Activated CD4-positive, alpha-beta T cell treated with anti-CD3 and anti-CD28 coated beads, Interleukin-2, amount 50 U/mL, for 24 hours (primary cell): ENCODE results near the gene SNTG2.

Experiments used
- DNase-seq, 2 donors: peaks; one replicate each; pipeline ENCODE4 v3.0.0-alpha.2; 2020; ENCODE audit warnings: low read depth in 1 of 2, low spot score in 1 of 2

Gene SNTG2

GRCh38 chr2:1308678-1309077 is 358.0 kb downstream of the SNTG2 start:
- no peak for DNase-seq

- DNase-seq = no peak
These were observed 358.9 kb downstream of the SNTG2 start for GRCh38 chr2:1309507-1309906.

DNA sequence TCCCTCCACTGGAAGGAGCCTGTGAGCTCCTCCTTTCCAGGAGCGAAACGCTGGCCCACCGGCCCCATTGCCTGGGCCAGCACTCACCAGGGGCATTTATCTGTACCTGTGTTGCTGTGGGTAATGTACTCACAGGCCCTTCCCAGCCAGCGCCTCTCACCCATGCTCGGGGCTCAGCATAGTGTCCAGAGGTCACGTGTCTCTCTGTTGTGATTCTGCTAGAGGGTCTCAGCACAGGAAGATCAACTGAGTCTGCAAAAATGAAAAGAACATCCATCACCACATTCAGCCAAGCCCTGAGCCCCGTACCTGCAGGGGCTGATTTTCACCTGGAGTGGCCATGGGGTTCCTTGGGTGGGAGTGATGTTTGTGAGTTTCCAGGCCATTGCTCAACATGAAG is 359.6 kb downstream of the SNTG2 start:
- no peak for DNase-seq

DNA sequence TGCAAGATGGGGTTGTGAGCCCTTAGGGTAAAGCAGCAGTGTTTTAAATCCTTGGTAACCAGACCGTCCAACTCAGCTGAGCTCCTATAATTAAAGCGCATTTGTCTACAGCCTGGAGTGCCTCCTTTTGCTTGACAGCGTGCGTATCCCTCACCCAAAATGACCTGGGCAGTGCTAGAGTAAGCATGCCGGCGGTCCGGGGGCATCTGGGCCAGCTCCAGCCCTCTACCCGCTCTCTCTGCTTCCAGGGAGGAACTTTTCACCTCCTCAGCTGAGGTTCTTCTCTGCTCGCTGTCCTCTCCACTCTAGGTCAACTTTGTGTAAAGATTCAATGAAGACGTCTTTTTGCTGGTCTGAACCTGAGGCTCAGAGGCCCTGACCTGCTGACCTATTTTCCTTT is 360.2 kb downstream of the SNTG2 start:
- no peak for DNase-seq

DNA sequence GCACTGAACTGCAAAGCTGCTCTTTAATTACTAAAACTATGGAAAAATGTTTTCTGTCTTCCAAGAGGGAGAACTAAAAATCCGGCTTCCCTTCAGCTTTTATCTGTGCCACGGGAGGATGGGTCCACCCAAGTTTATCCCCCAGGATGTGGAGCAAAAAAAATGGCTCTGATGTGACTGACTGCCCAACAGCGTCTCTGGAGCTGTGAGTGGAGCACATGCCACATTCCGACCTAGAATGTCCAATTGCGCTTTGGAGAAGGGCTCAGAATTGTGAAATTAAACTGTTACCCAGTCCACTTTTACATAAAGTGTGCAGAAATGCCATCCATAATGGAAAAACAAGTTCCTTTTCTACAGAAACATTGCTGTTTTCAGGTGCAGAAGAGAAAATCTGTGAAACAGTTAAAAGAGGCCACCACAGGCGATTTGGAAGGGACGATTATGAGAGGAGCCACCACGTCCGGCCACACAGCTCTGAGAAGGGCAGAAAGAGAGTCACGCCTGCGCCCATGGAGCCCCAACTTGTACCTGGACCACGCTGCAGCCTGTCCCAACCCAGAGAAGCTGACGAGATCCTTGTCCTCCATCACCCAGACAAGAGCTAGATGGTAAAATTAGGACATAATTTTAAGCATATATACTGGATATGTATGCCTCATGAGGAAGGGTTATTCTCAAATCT is 362.7 kb downstream of the SNTG2 start:
- no peak for DNase-seq

GRCh38 chr2:1314254-1314653 is 363.6 kb downstream of the SNTG2 start:
- no peak for DNase-seq

- DNase-seq = no peak
These were observed 367.8 kb downstream of the SNTG2 start for GRCh38 chr2:1318366-1319009.

GRCh38 chr2:1319393-1319792 is 368.7 kb downstream of the SNTG2 start:
- DNase-seq = no peak

- DNase-seq = no peak
These were observed 370.7 kb downstream of the SNTG2 start for GRCh38 chr2:1321321-1321720.

DNA sequence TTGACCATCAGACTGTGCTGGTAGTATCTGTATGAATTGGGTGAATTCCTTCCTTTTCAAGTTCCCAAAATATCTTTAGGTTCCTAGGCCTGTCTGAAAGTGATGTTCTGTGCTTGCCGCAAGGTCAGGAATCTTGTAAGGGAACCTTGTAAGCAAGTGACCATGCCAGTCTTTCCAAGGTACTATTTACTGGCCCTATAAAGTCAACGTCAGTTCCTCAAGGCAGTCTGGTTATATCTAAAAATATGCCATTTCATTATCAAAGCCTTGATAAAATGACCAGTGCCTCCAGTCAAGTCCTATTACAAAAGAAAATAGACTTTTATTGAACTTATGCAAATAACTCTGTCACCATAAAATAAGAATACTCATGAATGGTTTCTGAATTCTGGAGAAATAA is 374.2 kb downstream of the SNTG2 start:
- no peak for DNase-seq

DNA sequence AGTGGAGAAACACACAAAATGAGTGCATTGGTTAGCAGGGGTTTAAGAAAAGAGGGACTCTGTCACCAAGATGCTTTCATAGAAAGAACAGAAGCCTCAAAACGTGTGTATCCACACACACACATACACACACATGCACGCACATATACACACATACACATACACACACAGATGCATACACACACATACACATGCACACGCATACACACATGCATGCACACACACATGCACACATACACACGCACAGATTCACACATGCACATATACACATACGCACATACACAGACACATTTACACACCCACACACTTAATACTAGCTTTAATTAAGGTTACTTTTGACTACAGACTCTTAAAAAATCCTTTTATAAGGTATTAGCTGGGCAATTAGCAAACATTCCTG is 378.0 kb downstream of the SNTG2 start:
- no peak for DNase-seq

GRCh38 chr2:1339388-1340140 is 388.9 kb downstream of the SNTG2 start:
- DNase-seq = no peak

DNA sequence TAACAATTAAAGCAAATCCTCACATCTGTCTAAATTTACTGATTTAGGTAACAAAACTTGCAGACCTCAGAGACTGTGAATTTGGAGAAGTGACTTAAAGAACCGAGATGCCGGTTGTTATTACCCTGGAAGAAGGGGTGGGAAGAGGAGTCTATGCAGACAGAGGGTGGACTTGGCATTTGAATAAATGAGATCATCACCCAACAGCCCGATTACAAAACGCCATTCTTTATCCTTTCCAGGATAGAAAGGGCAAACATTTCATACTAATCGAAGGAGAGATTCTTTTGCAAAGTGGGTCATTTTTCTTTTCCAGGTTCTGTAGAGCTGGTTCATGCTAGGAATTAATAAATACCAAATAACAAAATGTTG is 389.5 kb downstream of the SNTG2 start:
- no peak for DNase-seq

GRCh38 chr2:1341404-1342120 is 390.9 kb downstream of the SNTG2 start:
- no peak for DNase-seq

GRCh38 chr2:1348789-1349188 is 398.1 kb downstream of the SNTG2 start:
- DNase-seq = no peak

- DNase-seq = no peak
These were observed 399.5 kb downstream of the SNTG2 start for GRCh38 chr2:1350111-1350510.

DNA sequence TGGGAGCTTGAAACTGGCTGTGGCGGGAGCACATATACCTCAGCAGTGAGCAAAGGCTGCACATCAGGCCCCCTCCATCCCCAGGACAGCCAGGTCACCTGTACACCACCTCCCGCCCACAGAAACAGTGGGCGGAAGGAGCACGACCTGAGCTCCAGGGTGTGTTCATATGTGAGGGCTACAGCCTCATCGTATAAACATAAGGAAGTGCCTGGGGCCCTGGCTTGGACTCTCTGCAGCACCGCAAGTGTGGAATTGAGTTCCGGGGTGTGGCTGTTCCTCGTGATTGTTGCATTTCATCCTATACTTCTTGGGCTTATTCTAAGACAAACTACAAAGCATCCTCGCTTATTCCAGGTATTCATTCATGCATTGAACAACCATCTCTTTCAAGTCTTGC is 402.5 kb downstream of the SNTG2 start:
- DNase-seq = no peak

GRCh38 chr2:1353543-1353942 is 402.9 kb downstream of the SNTG2 start:
- no peak for DNase-seq

- no peak for DNase-seq
These were observed 409.5 kb downstream of the SNTG2 start for GRCh38 chr2:1360144-1360543.

DNA sequence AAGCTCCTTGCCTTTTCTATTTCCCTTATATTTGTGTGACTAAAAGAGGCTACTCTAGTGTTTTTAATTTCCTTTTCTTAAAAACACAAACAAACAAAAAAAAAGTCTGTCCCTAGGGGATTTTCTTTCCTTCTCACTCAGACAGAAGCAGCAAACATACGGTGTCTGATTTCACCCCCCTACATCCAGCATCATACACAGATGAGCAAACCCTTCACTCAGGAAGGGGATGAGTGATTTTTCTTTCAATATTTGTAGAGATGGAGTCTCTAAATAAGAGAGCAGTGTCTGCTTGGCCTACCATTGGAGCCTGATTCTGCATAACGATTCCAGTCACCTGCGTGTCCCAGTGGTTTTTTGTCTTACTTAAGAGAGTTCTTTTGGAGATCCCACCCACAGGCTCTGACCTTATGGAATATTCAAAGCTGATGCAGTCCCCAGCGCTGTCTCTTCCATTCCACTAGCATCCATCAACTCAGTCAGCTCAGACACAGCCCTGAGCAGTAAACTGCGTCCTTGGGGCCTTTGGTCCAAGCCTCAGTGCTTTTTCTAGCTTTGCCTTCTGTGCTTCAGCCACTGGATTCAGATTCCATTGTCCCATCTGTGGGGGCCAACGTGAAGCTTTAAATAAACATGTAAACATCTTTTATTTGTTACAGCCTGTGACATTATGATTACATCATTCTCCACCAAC is 410.1 kb downstream of the SNTG2 start:
- no peak for DNase-seq

DNA sequence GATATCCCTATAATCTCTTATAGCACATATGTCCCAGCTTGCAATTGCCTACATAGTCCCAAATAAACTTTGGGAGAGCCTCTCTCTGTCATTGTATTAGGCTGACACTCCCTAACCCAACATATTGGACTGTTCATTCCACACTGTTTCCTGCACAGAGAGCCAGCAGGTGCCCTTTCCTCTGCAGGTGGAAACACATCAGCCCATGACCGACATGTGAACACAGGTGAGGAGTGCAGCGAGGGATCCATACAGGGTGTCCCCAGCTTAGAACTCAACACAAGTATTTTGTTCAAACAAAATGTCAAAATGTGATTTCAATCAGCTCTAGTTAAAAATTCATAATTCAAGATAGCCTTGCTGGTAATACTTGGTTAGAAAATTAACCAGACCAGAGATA is 412.7 kb downstream of the SNTG2 start:
- no peak for DNase-seq
